Coronary artery (tissue), 2 donors: ENCODE results near the gene IFTAP.

Source experiments
- DNase-seq: peaks from one replicate; pipeline ENCODE4 v3.0.0-alpha.2; 2017; ENCODE audit warnings: low spot score
- H3K27ac ChIP-seq, 2 donors: fragments of 200-600 bp; sonication (generic); one replicate each; pipeline ENCODE4 v1.5.1; 2016 to 2019
- H3K4me3 ChIP-seq: fragments of 200-600 bp; sonication (generic); 2 replicates; pipeline ENCODE4 v1.5.1; 2016; ENCODE audit warnings: mild to moderate bottlenecking, moderate library complexity
- CTCF ChIP-seq: fragments of 200-600 bp; sonication (generic); IDR thresholded peaks from one replicate; pipeline ENCODE4 v1.5.1; 2019; ENCODE audit warnings: antibody characterized with exemption

Gene IFTAP

GRCh38 chr11:36581536-36581935, 12.8 kb upstream of the IFTAP start:
- Histone ChIP-seq H3K4me3 (no peak overlapping the region), H3K27ac (no peak overlapping the region)
- TF ChIP-seq CTCF, result no peak
- DNase-seq, result no peak

- DNase-seq, result no peak
- TF ChIP-seq CTCF, result no peak
- Histone ChIP-seq H3K27ac (no peak overlapping the region), H3K4me3 (no peak overlapping the region)
Measured at GRCh38 chr11:36583667-36584066, 10.6 kb upstream of the IFTAP start.

- no peak for DNase-seq
- no peak overlapping the region for H3K4me3 ChIP-seq
- TF ChIP-seq CTCF, result no peak
- H3K27ac ChIP-seq, result no peak overlapping the region
Measured at GRCh38 chr11:36586543-36586942, 7.8 kb upstream of the IFTAP start.

GRCh38 chr11:36588099-36588498, 6.2 kb upstream of the IFTAP start:
- Histone ChIP-seq H3K4me3 (no peak overlapping the region), H3K27ac (no peak overlapping the region)
- TF ChIP-seq CTCF, result no peak
- DNase-seq, result no peak

GRCh38 chr11:36590513-36590912, 3.8 kb upstream of the IFTAP start:
- TF ChIP-seq CTCF, result no peak
- Histone ChIP-seq H3K27ac (no peak overlapping the region), H3K4me3 (no peak overlapping the region)
- no peak for DNase-seq

- TF ChIP-seq CTCF, result no peak
Measured at GRCh38 chr11:36591433-36591832, 2.9 kb upstream of the IFTAP start.

GRCh38 chr11:36596880-36597279, 2.6 kb downstream of the IFTAP start:
- H3K27ac ChIP-seq, result no peak overlapping the region
- TF ChIP-seq CTCF, result no peak
- no peak for DNase-seq
- no peak overlapping the region for H3K4me3 ChIP-seq

More at GRCh38 chr11:36591433-36591832, 2.9 kb upstream of the IFTAP start:
- DNase-seq, result no peak
- Histone ChIP-seq H3K27ac (no peak overlapping the region), H3K4me3 (no peak overlapping the region)
